Colonic mucosa (tissue), 4 donors: ENCODE results near the gene NTM. TPM values are rescaled to one million over a fixed set of nuclear protein-coding genes. Genes with fewer than 3 reads are reported as not detected.

Source experiments
- DNase-seq: peaks from one replicate; pipeline ENCODE4 v3.0.0-alpha.2; 2020
- H3K27ac ChIP-seq: fragments of 200-600 bp; one replicate; pipeline ENCODE4 v1.8.0; 2021
- H3K27me3 ChIP-seq: fragments of 200-600 bp; one replicate; pipeline ENCODE4 v1.8.0; 2021
- H3K36me3 ChIP-seq: fragments of 200-600 bp; one replicate; pipeline ENCODE4 v1.8.0; 2021
- H3K4me1 ChIP-seq: fragments of 200-600 bp; one replicate; pipeline ENCODE4 v1.8.0; 2021; ENCODE audit warnings: mild to moderate bottlenecking
- H3K4me3 ChIP-seq: fragments of 200-600 bp; one replicate; pipeline ENCODE4 v1.8.0; 2021
- H3K9ac ChIP-seq, 2 donors: one replicate each; pipeline ENCODE4 v1.7.0; 2013; ENCODE audit warnings: control low read depth in 2 of 2, low read depth in 2 of 2, low read length in 2 of 2
- H3K9me3 ChIP-seq: fragments of 200-600 bp; one replicate; pipeline ENCODE4 v1.8.0; 2021
- intact Hi-C: fragments of 100-400 bp; cut with DNase I; formaldehyde crosslinking; loops from one replicate; pipeline ENCODE4 v1.14.1; 2022
- total RNA-seq, 2 donors: library from RNA; stranded (reverse); fragmentation: NEBNext Ultra II Directional in 1 of 2; extraction: Animal tissue kit (Norgen Biotek cat#: 25700) in 1 of 2; gene quantifications; one replicate each; pipeline ENCODE4 v1.2.1, GENCODE V29; 2021
- TF ChIP-seq, protein P1 (sequence below): fragments of 200-600 bp; IDR thresholded peaks from one replicate; pipeline ENCODE4 v1.8.0; 2022; ENCODE audit warnings: antibody characterized with exemption, mild to moderate bottlenecking
- donor health status: healthy.
- donor health status: DM: no; HTN: no; CAD: no.
- donor health status: DM: no; HTN: no; CAD: no.

The NTM gene
- total RNA-seq, 2 donors from 2014 or later: 1.6 to 2.8 TPM

DNA sequence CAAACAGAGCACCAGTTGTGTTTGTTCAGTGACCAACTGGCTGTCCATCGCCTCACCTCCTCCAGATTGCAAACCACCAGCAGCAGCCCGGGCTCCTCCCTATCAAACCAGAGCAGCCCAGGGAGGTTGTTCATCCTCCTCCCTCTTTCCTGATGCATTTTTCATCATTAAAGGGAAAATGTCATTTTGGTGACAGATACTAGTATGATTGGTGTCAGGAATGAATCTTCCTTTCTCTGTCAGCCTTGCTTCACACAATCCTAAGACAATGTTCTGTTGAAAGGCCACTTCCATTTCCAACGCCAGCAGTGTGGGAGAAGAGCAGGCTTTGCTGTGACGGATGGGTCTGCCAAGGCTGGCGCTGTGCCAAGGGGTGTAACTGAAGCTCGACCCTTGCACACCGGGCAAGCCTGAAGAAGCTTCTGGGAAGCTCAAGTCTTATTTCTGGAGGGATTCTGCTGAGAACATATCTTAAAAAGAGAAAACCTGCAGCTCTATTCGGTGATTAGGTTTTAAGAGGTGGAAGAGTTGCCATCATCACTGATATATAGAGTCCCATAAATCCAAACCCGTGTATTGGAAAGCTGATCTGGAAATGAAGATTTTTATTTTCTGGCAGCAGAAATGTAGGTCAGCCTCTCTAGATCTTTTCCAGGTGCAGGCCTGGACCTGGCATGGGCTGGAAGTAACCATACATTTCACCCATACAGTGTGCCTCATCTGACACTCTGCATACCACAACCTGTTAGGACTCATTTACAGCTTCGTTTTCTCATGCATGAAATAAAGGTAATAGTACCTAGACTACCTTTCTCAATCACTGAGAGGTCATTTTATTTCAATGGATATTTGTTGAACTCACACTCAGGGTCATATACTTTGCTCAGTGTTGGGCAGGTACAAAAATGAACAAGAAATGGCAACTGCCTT, 524.5 kb downstream of the NTM start:
- TF ChIP-seq, protein P1, sequence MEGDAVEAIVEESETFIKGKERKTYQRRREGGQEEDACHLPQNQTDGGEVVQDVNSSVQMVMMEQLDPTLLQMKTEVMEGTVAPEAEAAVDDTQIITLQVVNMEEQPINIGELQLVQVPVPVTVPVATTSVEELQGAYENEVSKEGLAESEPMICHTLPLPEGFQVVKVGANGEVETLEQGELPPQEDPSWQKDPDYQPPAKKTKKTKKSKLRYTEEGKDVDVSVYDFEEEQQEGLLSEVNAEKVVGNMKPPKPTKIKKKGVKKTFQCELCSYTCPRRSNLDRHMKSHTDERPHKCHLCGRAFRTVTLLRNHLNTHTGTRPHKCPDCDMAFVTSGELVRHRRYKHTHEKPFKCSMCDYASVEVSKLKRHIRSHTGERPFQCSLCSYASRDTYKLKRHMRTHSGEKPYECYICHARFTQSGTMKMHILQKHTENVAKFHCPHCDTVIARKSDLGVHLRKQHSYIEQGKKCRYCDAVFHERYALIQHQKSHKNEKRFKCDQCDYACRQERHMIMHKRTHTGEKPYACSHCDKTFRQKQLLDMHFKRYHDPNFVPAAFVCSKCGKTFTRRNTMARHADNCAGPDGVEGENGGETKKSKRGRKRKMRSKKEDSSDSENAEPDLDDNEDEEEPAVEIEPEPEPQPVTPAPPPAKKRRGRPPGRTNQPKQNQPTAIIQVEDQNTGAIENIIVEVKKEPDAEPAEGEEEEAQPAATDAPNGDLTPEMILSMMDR: no peak
- Histone ChIP-seq H3K27ac (no peak overlapping the region), H3K4me1 (no peaks in the 10 kb centered on the region), H3K27me3 (no peaks in the 10 kb centered on the region), H3K36me3 (no peaks in the 10 kb centered on the region), H3K9ac (no peak overlapping the region), H3K9me3 (no peaks in the 10 kb centered on the region), H3K4me3 (no peak overlapping the region)
- DNase-seq: no peak
- intact Hi-C loops: no loop called here

DNA sequence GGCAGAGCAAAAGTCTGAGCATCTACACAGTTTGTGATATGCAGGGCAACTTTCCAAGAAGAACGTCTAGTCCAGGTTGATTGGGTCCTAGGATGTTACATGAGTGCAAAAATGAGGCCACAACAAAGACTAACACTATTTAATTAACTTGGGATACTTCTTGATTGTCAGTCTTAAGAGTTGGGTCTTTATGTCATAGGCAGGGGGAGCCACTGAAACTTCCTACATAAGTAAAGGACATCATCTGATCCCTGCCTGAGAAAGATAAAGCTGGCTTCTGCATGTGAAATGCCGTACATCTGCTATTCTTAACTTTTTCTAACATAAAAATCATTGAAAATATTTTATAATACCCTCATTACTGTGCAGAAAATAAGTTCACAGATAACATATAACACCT, 525.5 kb downstream of the NTM start:
- TF ChIP-seq, protein P1: no peak
- Histone ChIP-seq H3K9me3 (no peaks in the 10 kb centered on the region), H3K36me3 (no peaks in the 10 kb centered on the region), H3K27me3 (no peaks in the 10 kb centered on the region), H3K9ac (no peak overlapping the region), H3K4me3 (no peak overlapping the region), H3K27ac (no peak overlapping the region), H3K4me1 (no peaks in the 10 kb centered on the region)
- DNase-seq: no peak
- intact Hi-C loops: no loop called here

DNA sequence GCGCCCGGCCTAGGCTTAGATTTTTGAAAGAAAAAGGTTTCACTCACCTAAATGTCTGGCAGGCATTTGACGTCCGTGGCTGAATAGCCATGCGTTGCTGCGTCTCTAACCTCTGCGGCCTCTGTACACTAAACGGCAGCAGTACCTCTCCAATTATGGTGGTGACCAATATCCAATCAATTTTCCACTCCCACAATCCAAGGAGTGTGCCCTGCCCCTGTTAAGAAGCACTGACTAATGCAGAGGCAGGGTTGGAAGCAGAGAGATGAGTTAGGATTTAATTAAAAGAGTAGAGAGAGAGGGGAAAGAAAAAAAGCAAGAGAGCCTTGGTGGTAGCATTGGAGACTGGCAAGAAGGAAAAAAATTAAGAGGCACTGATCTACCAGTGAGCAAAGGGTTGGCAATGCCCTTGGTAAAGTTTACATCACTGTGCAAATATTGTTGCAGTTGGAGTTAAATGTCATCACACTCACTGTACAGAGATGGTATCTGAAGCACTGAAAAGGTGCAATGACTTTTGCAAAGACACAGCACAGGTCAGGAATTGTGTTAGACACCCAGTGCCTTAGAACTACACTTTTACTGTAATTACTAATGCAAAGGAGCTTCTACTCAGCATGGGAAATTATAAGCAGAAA, 526.7 kb downstream of the NTM start:
- Histone ChIP-seq H3K27me3 (no peaks in the 10 kb centered on the region), H3K36me3 (no peaks in the 10 kb centered on the region), H3K9ac (no peak overlapping the region), H3K4me3 (no peak overlapping the region), H3K4me1 (no peaks in the 10 kb centered on the region), H3K9me3 (no peaks in the 10 kb centered on the region), H3K27ac (no peak overlapping the region)
- TF ChIP-seq, protein P1: no peak
- no peak for DNase-seq
- intact Hi-C loops: no loop called here

DNA sequence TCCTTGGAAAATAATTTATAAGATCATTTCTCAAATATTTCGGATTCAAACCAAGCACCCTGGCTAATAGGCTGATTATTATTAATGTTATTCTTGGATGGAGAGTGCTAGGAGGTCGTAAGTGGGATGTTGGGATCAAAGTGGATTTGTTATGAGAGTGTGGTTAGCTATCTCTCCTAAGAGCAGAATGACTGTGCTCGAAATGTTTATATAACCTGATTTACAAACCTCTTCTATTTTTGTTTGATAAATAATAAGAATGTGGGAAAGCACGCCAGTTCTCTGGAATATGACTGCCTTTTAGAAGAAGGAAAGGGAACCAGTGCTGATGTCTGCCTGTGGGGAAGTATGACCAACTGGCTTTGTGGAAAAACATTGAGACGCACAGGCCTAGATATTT, 527.5 kb downstream of the NTM start:
- no peak for DNase-seq
- no peak overlapping the region for H3K27ac ChIP-seq
- TF ChIP-seq, protein P1: no peak
- H3K4me1 ChIP-seq: no peaks in the 10 kb centered on the region
- H3K9me3 ChIP-seq: no peaks in the 10 kb centered on the region
- H3K4me3 ChIP-seq: no peak overlapping the region
- intact Hi-C loops: no loop called here
- H3K36me3 ChIP-seq: no peaks in the 10 kb centered on the region
- no peak overlapping the region for H3K9ac ChIP-seq
- H3K27me3 ChIP-seq: no peaks in the 10 kb centered on the region

DNA sequence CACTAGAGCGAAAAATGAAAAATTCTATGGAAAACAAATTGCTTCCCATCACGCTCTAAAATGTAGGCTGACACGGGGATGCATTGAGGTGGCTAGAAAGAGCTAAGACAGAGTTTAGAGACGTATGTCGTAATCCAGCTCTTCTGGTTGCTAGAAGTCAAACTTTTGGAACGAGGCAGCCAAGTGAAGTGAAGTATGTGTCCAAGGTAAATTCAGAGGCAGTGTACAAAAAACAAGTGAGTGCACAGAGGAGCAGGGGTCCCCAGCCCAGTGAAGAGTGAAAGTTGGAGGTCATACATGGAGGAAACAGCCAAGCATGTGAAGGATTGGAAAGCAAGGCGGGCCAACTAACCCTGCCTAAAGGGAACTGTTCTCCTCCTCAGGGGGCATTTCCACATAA, 528.5 kb downstream of the NTM start:
- H3K36me3 ChIP-seq: no peaks in the 10 kb centered on the region
- TF ChIP-seq, protein P1: no peak
- H3K4me1 ChIP-seq: no peaks in the 10 kb centered on the region
- no peak overlapping the region for H3K4me3 ChIP-seq
- H3K9me3 ChIP-seq: no peaks in the 10 kb centered on the region
- H3K9ac ChIP-seq: no peak overlapping the region
- intact Hi-C loops: no loop called here
- H3K27me3 ChIP-seq: no peaks in the 10 kb centered on the region
- no peak for DNase-seq
- no peak overlapping the region for H3K27ac ChIP-seq
